Hepatocyte (in vitro differentiated cells): ENCODE results near the gene TNFRSF14. TPM values are rescaled to one million over a fixed set of nuclear protein-coding genes. Genes with fewer than 3 reads are reported as not detected.

ENCODE experiments used
- DNase-seq: peaks from one replicate; pipeline ENCODE4 v3.0.0-alpha.2; 2016; ENCODE audit warnings: low spot score
- H2AFZ ChIP-seq: fragments of 200-600 bp; sonication (generic); 2 replicates; pipeline ENCODE4 v1.6.0; 2016; ENCODE audit warnings: antibody characterized with exemption, mild to moderate bottlenecking
- H3K27ac ChIP-seq: fragments of 200-600 bp; sonication (generic); 2 replicates; pipeline ENCODE4 v1.5.1; 2016; ENCODE audit warnings: mild to moderate bottlenecking
- H3K27me3 ChIP-seq: fragments of 200-600 bp; sonication (generic); 2 replicates; pipeline ENCODE4 v1.6.1; 2016
- H3K36me3 ChIP-seq: fragments of 200-600 bp; sonication (generic); replicated peaks from 2 replicates; pipeline ENCODE4 v1.5.1; 2016; ENCODE audit warnings: low read depth; ENCODE audit not compliant: insufficient read depth
- H3K4me1 ChIP-seq: fragments of 200-600 bp; sonication (generic); 2 replicates; pipeline ENCODE4 v1.5.1; 2016; ENCODE audit warnings: mild to moderate bottlenecking, moderate library complexity; ENCODE audit not compliant: insufficient read depth
- H3K4me2 ChIP-seq: fragments of 200-600 bp; sonication (generic); 2 replicates; pipeline ENCODE4 v1.6.0; 2016
- H3K4me3 ChIP-seq: fragments of 200-600 bp; sonication (generic); 2 replicates; pipeline ENCODE4 v1.5.1; 2016; ENCODE audit warnings: mild to moderate bottlenecking
- H3K79me2 ChIP-seq: fragments of 200-600 bp; sonication (generic); 2 replicates; pipeline ENCODE4 v1.6.0; 2017; ENCODE audit warnings: mild to moderate bottlenecking
- H3K9me2 ChIP-seq: fragments of 200-600 bp; sonication (generic); replicated peaks from 2 replicates; pipeline ENCODE4 v1.6.0; 2017; ENCODE audit warnings: mild to moderate bottlenecking; ENCODE audit not compliant: insufficient read depth
- H3K9me3 ChIP-seq: fragments of 200-600 bp; sonication (generic); 2 replicates; pipeline ENCODE4 v1.5.1; 2016; ENCODE audit warnings: low read depth, mild to moderate bottlenecking
- H4K20me1 ChIP-seq: fragments of 200-600 bp; sonication (generic); 2 replicates; pipeline ENCODE4 v1.6.0; 2016; ENCODE audit warnings: mild to moderate bottlenecking; ENCODE audit not compliant: insufficient read depth, poor library complexity, severe bottlenecking
- CTCF ChIP-seq: fragments of 200-600 bp; sonication (generic); IDR thresholded peaks from 2 replicates; pipeline ENCODE4 v1.5.1; 2016; ENCODE audit warnings: antibody characterized with exemption, mild to moderate bottlenecking; ENCODE audit not compliant: poor library complexity
- EZH2 ChIP-seq: fragments of 200-600 bp; sonication (generic); IDR thresholded peaks from 2 replicates; pipeline ENCODE4 v1.6.1; 2016; ENCODE audit warnings: antibody characterized with exemption, mild to moderate bottlenecking, borderline replicate concordance
- EZH2phosphoT487 ChIP-seq: fragments of 200-600 bp; sonication (generic); IDR thresholded peaks from one replicate; pipeline ENCODE4 v1.6.1; 2018; ENCODE audit warnings: antibody characterized with exemption, mild to moderate bottlenecking, low read depth, moderate library complexity; ENCODE audit not compliant: unreplicated experiment, severe bottlenecking
- WGBS: methylation state at CpG from one replicate; pipeline ENCODE4 v1.1.6; 2016; ENCODE audit warnings: low lambda C conversion rate; ENCODE audit errors: missing lambda C conversion rate; 5-methylcytosine and 5-hydroxymethylcytosine counted together
- polyA plus RNA-seq: library from polyadenylated mRNA; unstranded; fragments of >200 nt; fragmentation: Nextera tagmentation; extraction: Ambion mirVana; gene quantifications from 2 replicates; pipeline ENCODE4 v1.2.1, GENCODE V29; 2016
- total RNA-seq: library from RNA; depleted of rRNA; stranded (reverse); fragments of >200 nt; gene quantifications from 2 replicates; pipeline ENCODE4 v1.2.3, GENCODE V29; 2014

Gene TNFRSF14
- total and polyA plus RNA-seq, 2 experiments from 2014 or later = 5.3 to 6.1 TPM

GRCh38 chr1:2591581-2592261, 35.5 kb downstream of the TNFRSF14 start:
- Histone ChIP-seq H3K9me3 (no peaks in the 10 kb centered on the region), H3K27ac (no peak overlapping the region), H3K4me2 (no peak overlapping the region), H4K20me1 (no peaks in the 10 kb centered on the region), H3K9me2 (no peaks in the 10 kb centered on the region), H3K4me1 (no peaks in the 10 kb centered on the region), H2AFZ (no peak overlapping the region), H3K4me3 (no peak overlapping the region), H3K79me2 (peaks cover 10% of the 10 kb centered on the region), H3K27me3 (no peaks in the 10 kb centered on the region), H3K36me3 (no peaks in the 10 kb centered on the region)
- no peak for DNase-seq
- TF ChIP-seq EZH2phosphoT487 = no peak
- no peak for TF ChIP-seq CTCF
- no peak for TF ChIP-seq EZH2
- WGBS = 100% methylated on average over 4 of the region's 12 CpGs

- Histone ChIP-seq H3K4me3 (no peak overlapping the region), H2AFZ (no peak overlapping the region), H3K9me2 (no peaks in the 10 kb centered on the region), H3K36me3 (no peaks in the 10 kb centered on the region), H3K9me3 (no peaks in the 10 kb centered on the region), H3K79me2 (peaks cover 4% of the 10 kb centered on the region), H3K27me3 (no peaks in the 10 kb centered on the region), H3K4me2 (no peak overlapping the region), H3K4me1 (no peaks in the 10 kb centered on the region), H3K27ac (no peak overlapping the region), H4K20me1 (no peaks in the 10 kb centered on the region)
- TF ChIP-seq CTCF (no peak), EZH2 (no peak), EZH2phosphoT487 (no peak)
- WGBS = 85% methylated on average over 15 of the region's 15 CpGs
- no peak for DNase-seq
Measured at GRCh38 chr1:2592672-2593071, 36.5 kb downstream of the TNFRSF14 start.

GRCh38 chr1:2593251-2593878, 37.2 kb downstream of the TNFRSF14 start:
- no peak overlapping the region for H3K4me3 ChIP-seq
- DNase-seq = no peak
- no peaks in the 10 kb centered on the region for H3K27me3 ChIP-seq
- no peaks in the 10 kb centered on the region for H3K9me3 ChIP-seq
- H3K4me1 ChIP-seq = no peaks in the 10 kb centered on the region
- no peak overlapping the region for H3K27ac ChIP-seq
- H3K4me2 ChIP-seq = no peak overlapping the region
- WGBS = 80% methylated on average over 26 of the region's 26 CpGs
- TF ChIP-seq EZH2phosphoT487 = no peak
- TF ChIP-seq EZH2 = no peak
- no peak for TF ChIP-seq CTCF
- H3K9me2 ChIP-seq = no peaks in the 10 kb centered on the region
- H3K79me2 ChIP-seq = no peaks in the 10 kb centered on the region
- no peaks in the 10 kb centered on the region for H4K20me1 ChIP-seq
- H2AFZ ChIP-seq = no peak overlapping the region
- H3K36me3 ChIP-seq = no peaks in the 10 kb centered on the region
